Right ventricle myocardium inferior (tissue), 1 donor: ENCODE data around the gene LGR4. TPM values are rescaled to one million over a fixed set of nuclear protein-coding genes. Genes with fewer than 3 reads are reported as not detected.
"Not testable (repeated sequence)": the region's sequence is repeated elsewhere in the genome, so short reads cannot be mapped to it uniquely, and the experiment has no call there.

Source experiments
- ATAC-seq: fragments of 200-7000 bp; cut with Tn5 transposase; one replicate; pipeline ENCODE4 v1.9.1; 2020; ENCODE audit warnings: mild to moderate bottlenecking, moderate library complexity
- DNase-seq: peaks from one replicate; pipeline ENCODE4 v3.0.0; 2021; ENCODE audit errors: missing footprints
- intact Hi-C: fragments of 100-400 bp; cut with DNase I; formaldehyde crosslinking; loops from one replicate; pipeline ENCODE4 v1.11.0; 2022
- long read RNA-seq: library from polyadenylated mRNA; unstranded; transcript quantifications from one replicate; pipeline ENCODE4 v2.0.0, GENCODE V29; 2021
- total RNA-seq: library from RNA; stranded (reverse); fragmentation: NEBNext Ultra II Directional; extraction: Animal tissue kit (Norgen Biotek cat#: 25700); gene quantifications from one replicate; pipeline ENCODE4 v1.2.1, GENCODE V29; 2021
- donor health status: DM: no; HTN: yes; CAD: no; lungs with severe emphysema.

Gene LGR4, protein sequence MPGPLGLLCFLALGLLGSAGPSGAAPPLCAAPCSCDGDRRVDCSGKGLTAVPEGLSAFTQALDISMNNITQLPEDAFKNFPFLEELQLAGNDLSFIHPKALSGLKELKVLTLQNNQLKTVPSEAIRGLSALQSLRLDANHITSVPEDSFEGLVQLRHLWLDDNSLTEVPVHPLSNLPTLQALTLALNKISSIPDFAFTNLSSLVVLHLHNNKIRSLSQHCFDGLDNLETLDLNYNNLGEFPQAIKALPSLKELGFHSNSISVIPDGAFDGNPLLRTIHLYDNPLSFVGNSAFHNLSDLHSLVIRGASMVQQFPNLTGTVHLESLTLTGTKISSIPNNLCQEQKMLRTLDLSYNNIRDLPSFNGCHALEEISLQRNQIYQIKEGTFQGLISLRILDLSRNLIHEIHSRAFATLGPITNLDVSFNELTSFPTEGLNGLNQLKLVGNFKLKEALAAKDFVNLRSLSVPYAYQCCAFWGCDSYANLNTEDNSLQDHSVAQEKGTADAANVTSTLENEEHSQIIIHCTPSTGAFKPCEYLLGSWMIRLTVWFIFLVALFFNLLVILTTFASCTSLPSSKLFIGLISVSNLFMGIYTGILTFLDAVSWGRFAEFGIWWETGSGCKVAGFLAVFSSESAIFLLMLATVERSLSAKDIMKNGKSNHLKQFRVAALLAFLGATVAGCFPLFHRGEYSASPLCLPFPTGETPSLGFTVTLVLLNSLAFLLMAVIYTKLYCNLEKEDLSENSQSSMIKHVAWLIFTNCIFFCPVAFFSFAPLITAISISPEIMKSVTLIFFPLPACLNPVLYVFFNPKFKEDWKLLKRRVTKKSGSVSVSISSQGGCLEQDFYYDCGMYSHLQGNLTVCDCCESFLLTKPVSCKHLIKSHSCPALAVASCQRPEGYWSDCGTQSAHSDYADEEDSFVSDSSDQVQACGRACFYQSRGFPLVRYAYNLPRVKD
- total RNA-seq = 32.7 TPM
- long read RNA-seq, full-length matches to known transcripts = 4 of 7 reads
- long read RNA-seq, partial matches to known transcripts = 1 of 7 reads
- long read RNA-seq, other reads (novel, unspliced or antisense) = 2 of 7 reads

DNA sequence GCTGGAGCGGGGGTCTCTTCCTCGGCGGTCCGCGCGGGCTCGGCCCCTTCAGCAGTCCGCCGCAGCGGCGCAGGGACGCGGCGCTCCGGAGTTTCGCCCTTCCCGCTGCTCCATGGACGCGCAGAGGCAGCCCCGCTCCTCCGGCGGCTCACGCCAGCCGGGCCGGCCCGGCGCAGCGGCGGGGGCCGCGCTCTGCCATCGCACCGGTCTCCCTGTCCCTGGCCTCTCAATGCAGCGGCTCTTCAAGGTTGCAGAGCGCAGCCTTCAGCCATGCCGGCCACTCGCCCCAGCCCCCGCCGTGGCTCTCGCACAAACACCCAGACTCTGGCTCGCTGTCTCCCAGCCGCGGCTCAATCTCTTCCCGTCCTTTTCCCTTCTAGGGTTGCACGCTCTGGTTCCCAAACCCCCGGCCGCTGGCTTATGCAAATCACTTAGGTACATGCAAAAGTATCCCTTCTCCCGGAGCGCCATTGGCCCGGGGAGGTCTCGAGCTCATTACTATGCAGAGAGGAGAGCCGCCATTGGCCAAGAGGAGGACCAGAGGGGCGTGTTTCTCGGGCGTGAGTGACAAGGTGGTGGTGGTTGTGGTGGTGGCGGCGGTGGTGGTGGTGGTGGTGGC is at the start of gene LGR4:
LGR4 (minus strand) TSS at position 393 of the 619 bp plus-strand sequence. CDS start 488 bp downstream, outside the sequence.
- ATAC-seq = peak; percentile 98
- intact Hi-C loops = loop anchor here (5.0 kb wide), 2 partner anchors 80 to 110 kb away; partner anchors contain the start of gene CCDC34

DNA sequence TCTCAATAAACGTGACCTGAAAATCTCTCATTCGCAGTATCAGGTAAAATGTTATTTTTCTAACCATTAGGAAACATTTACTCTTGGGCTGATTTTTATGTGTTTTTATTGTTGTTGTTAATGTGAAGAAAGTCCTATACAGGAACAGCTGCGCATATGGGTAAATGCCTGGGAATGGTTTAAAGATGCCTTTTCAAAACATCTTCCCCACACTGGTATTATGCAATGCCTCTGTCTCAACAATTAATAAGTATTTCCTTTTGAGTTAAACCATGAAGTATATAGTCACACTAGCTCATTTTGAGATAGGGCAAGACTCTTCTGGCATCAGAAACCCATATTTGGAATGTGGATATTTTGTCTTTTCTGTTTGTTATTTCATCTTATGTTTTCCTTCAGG is 47.6 kb upstream of the LGR4 start:
- DNase-seq (no peak), ATAC-seq (no peak)
- intact Hi-C loops = loop anchor here (10.0 kb wide), 1 partner anchor 55 kb away; no protein-coding TSS in a partner anchor

More for the DNA sequence above, at the start of gene LGR4:
- DNase-seq = peak; percentile 95

GRCh38 chr11:27518518-27518917 is 45.9 kb upstream of the LGR4 start:
- intact Hi-C loops = no loop called here
- no peak for DNase-seq
- ATAC-seq = no peak

DNA sequence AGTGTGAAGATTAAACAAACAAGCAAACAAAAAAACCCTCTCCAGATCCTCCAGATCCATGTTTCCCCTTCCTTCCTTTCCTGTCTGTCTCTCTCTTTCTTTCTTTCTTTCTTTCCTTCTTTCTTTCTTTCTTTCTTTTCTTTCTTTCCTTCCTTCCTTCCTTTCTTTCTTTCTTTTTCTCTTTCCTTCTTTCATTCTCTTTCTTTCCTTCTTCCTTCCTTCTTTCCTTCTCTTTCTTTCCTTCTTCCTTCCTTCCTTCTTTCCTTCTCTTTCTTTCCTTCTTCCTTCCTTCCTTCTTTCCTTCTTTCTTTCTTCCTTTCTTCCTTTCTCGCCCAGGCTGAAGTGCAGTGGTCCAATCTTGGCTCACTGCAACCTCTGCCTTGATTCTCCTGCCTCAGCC is 44.9 kb upstream of the LGR4 start:
- intact Hi-C loops, DNase-seq, ATAC-seq: not testable (repeated sequence)

GRCh38 chr11:27514558-27514957 is 42.0 kb upstream of the LGR4 start:
- intact Hi-C loops = loop anchor here (5.0 kb wide), 2 partner anchors 128 to 183 kb away; no protein-coding TSS in a partner anchor
- DNase-seq (no peak), ATAC-seq (peak; percentile 75)

DNA sequence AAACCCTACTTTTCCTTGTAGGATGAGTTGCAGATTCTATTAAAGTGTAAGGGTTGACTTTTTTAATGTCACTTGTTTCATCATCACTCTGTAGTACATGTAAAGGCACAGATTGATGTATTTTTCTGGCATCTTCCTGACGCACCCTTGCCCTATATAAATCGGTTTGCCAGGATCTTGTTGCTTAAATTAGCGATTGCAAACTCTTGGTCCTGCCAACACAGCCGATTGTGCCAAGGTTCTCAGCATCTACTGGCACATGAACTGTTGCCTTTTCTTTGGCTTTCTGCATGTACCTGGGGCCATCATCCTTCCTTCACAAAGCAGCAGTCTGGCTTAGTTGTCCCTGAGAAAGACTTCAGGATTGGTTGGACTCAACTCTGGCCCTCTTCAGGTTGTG is 41.5 kb upstream of the LGR4 start:
- DNase-seq (no peak), ATAC-seq (peak; percentile 76)
- intact Hi-C loops = loop anchor here (5.0 kb wide), 2 partner anchors 128 to 183 kb away; no protein-coding TSS in a partner anchor

- intact Hi-C loops = loop anchor here (5.0 kb wide), 2 partner anchors 129 to 184 kb away; no protein-coding TSS in a partner anchor
- no peak for ATAC-seq
- no peak for DNase-seq
Measured at GRCh38 chr11:27513389-27513788, 40.8 kb upstream of the LGR4 start.

DNA sequence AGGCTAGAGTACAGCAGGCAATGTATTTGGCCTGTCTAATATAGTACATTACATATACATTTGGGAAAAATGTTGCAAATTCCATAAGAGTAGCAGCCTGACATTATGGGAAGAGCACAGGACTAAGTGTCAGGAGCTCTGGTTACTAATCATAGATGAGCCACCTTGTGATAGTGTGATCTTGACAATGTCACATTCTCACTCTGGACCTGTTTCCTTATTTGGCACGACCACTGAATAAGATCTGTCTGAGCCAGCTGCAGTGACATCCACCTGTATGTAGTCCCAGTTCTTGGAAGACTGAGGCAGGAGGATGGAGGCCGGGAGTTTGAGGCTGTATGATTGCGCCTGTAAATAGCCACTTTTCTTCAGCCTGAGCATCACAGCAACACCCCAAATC is 39.6 kb upstream of the LGR4 start:
- no peak for DNase-seq
- intact Hi-C loops = loop anchor here (5.0 kb wide), 2 partner anchors 130 to 185 kb away; no protein-coding TSS in a partner anchor
- ATAC-seq = no peak

DNA sequence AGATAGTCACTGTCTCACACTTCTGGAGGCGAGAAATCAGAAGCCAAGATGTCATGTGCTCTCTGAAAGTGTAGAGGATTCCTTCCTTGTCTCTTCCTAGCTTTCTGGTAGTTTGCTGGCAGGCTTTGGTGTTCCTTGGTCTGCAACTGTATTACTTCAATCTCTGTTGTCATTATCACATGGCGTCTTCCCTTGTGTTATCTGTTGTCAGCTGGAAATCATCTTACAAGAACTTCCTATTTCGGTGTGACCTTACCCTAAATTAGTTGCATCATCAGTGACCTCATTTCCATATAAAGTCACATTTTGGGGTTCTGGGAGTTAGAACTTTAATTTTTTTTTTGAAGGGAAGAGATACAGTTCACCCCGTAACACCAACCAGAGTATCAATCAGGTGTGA is 37.3 kb upstream of the LGR4 start:
- DNase-seq = no peak
- intact Hi-C loops = loop anchor here (5.0 kb wide), 2 partner anchors 132 to 187 kb away; no protein-coding TSS in a partner anchor
- no peak for ATAC-seq

DNA sequence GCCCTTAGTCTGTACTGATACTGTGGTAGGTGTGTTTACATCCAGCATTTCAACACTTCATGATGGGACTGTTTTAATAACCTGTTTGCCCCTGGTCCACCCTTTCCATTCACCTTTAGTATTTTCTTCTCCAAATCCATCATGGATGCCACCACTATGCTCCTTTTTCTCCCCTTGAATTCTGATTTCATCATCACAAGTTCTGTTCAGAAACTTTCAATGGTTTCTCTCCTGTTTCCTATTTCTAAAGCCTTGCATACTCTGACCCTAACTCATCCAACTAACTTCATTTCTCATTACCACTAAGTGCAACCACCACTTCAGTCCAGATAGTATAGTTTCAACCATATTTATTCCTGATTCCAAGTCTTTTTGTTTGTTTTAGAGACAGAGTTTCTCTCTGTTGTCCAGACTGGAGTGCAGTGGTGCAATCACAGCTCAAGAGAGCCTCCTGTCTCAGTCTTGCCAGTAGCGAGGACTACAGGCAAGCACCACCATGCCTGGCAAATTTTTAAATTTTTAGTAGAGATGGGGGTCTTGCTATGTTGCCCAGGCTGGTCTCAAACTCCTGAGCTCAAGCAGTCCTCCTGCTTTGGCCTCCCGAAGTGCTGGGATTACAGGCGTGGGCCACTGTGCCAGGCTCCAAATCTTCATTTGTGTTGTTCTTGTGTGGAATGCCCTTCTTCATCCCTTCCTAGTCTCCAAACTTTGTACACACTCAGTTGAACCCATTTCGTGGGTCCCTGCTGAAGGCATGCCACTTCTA is 35.1 kb upstream of the LGR4 start:
- ATAC-seq (no peak), DNase-seq (no peak)
- intact Hi-C loops = no loop called here

GRCh38 chr11:27506200-27507182 is 33.9 kb upstream of the LGR4 start, which contains the start of gene LIN7C:
TSS of gene LIN7C (minus strand) at chr11:27506769. CDS start at chr11:27506752, 17 bp downstream.
- intact Hi-C loops = no loop called here
- DNase-seq (peak; percentile 95), ATAC-seq (peak; percentile 97)

DNA sequence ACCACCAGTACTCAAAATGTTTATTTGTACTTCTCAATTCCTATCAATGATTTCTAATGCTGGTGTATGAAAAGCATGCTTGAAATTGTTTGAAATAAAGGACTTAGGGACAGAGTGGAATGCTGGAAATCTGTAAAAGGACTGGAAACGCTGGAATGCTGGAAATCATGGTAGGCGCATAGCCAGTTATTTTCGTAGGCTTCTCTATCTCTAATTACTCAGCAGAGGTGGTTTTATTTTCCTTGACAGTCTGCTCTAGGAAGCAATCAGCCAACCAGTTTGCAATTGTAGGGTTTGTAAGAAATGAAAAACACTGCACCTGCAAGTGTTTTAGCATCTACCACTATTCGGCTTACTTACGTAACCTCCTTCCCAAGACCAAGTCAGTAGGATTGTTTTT is 33.2 kb upstream of the LGR4 start:
- intact Hi-C loops = no loop called here
- no peak for ATAC-seq

DNA sequence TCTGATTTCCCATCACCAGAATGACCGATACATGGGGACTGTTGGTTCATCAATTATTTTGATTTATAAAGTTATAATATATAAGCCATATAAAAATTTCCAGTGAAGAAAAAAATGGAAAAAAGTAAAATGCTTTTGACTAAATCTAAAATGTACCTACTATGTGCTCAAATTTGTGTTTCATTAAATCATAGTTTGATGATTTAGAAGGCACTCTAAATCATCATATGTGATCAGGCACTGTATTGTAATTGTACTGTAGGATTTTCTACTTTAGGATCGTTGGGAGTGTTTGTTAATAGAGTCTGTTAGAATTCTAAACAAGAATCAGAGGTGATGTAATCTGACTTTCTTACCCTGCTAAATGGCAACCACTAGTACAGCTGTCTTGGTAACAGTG is 31.6 kb upstream of the LGR4 start:
- intact Hi-C loops = no loop called here
- no peak for DNase-seq
- no peak for ATAC-seq

More for the DNA sequence above, 33.2 kb upstream of the LGR4 start:
- no peak for DNase-seq

DNA sequence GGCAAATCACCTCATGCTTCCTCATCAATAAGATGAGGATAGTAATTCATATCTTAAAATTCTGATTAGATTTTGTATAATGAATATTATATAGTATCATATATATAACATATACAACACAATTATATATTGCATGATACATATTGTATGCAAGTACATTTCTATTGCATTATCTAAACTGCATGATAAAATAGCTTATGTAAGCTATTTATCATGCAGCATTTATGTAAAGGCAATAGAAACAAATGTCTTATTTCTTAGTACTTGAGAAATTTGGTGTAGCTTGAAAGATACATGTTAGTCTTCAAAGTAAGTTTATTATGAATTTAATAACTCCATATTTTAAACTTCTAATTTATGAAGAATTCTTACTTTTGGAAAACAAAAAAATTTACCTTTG is 28.5 kb upstream of the LGR4 start:
- no peak for DNase-seq
- intact Hi-C loops = no loop called here
- ATAC-seq = no peak

DNA sequence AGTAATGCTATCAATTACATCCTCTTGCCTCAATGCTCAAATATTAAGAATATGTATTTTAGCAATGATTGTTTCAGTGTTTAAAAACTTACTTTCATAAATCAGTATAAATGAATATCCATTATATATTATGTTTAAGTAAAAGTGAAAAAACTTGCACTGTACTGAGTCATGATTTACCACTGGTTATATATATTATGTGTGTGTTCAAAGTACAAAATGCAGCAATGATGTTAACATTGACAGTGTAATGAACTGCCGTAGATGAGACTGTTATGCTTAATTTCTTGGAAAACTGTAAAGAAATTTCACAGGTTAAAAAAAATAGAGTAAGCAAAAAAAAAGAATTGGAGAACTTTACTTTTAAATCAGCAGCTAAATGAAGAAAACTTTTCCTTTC is 25.3 kb upstream of the LGR4 start:
- no peak for ATAC-seq
- no peak for DNase-seq
- intact Hi-C loops = no loop called here

GRCh38 chr11:27497284-27497866 is 24.8 kb upstream of the LGR4 start:
- intact Hi-C loops = no loop called here
- no peak for ATAC-seq
- DNase-seq = no peak
